K562 (cell line): ENCODE measurements around the gene LMBR1L. TPM values are rescaled to one million over a fixed set of nuclear protein-coding genes. Genes with fewer than 3 reads are reported as not detected.

Experiments
- AFF4 ChIP-seq: sonication (generic); formaldehyde crosslinking; IDR thresholded peaks from 2 replicates; pipeline ENCODE4 v1.8.0; 2023; ENCODE audit warnings: mild to moderate bottlenecking, missing genetic modification reagents
- EHMT2 ChIP-seq: fragments of 450-650 bp; IDR thresholded peaks from 2 replicates; pipeline ENCODE4 v1.6.1; 2018; ENCODE audit warnings: antibody characterized with exemption
- NCOA2 ChIP-seq, 2 experiments: fragments of 450-650 bp; IDR thresholded peaks; 2 replicates each; pipeline ENCODE4 v1.6.1; 2018; ENCODE audit warnings: mild to moderate bottlenecking in 2 of 2, moderate library complexity in 1 of 2; ENCODE audit not compliant: partially characterized antibody in 2 of 2
- SFPQ ChIP-seq: fragments of 200-400 bp; formaldehyde crosslinking; IDR thresholded peaks from 2 replicates; pipeline ENCODE4 v1.6.1; 2017; ENCODE audit warnings: mild to moderate bottlenecking, low read depth, low read length, moderate library complexity
- SMARCC2 ChIP-seq: fragments of 450-650 bp; IDR thresholded peaks from 2 replicates; pipeline ENCODE4 v1.6.1; 2017; ENCODE audit warnings: antibody characterized with exemption, moderate library complexity, mild to moderate bottlenecking, low read depth
- SMC3 ChIP-seq: conservative IDR thresholded peaks from 2 replicates; pipeline ENCODE4 v1.6.1; 2011; ENCODE audit warnings: low read depth, low read length, improper control_type of control experiment; ENCODE audit not compliant: insufficient read depth
- SRSF7 ChIP-seq: fragments of 200-400 bp; formaldehyde crosslinking; optimal IDR thresholded peaks from 2 replicates; pipeline ENCODE3; 2017; ENCODE audit warnings: mild to moderate bottlenecking, low read depth, low read length
- SRSF9 ChIP-seq: fragments of 200-400 bp; formaldehyde crosslinking; IDR thresholded peaks from 2 replicates; pipeline ENCODE4 v1.6.1; 2017; ENCODE audit warnings: low read depth, low read length, borderline replicate concordance
- TRIM25 ChIP-seq: fragments of 450-650 bp; IDR thresholded peaks from 2 replicates; pipeline ENCODE4 v1.7.0; 2016; ENCODE audit warnings: borderline replicate concordance
- ZBTB2 ChIP-seq: fragments of 450-650 bp; IDR thresholded peaks from 2 replicates; pipeline ENCODE4 v1.6.1; 2016; ENCODE audit warnings: antibody characterized with exemption
- ZBTB33 ChIP-seq: sonication (generic); formaldehyde crosslinking; IDR thresholded peaks from 2 replicates; pipeline ENCODE4 v1.8.1; 2023; ENCODE audit warnings: mild to moderate bottlenecking, missing genetic modification reagents
- ZNF551 ChIP-seq: fragments of 250-450 bp; sonication (Bioruptor Pico); IDR thresholded peaks from 2 replicates; pipeline ENCODE4 v1.5.0; 2021; ENCODE audit warnings: mild to moderate bottlenecking, moderate library complexity
- ZNF696 ChIP-seq: fragments of 250-450 bp; sonication (Bioruptor Pico); conservative IDR thresholded peaks from 2 replicates; pipeline ENCODE4 v1.4.0; 2020; ENCODE audit warnings: mild to moderate bottlenecking, moderate library complexity
- ZNF76 ChIP-seq: fragments of 250-450 bp; sonication (Bioruptor Pico); IDR thresholded peaks from 2 replicates; pipeline ENCODE4 v1.4.0; 2020; ENCODE audit warnings: mild to moderate bottlenecking, moderate library complexity, borderline replicate concordance
- polyA plus RNA-seq, 8 experiments: library from polyadenylated mRNA; depleted of rRNA in 4 of 8; stranded (reverse) in 5 of 8; unstranded in 3 of 8; fragments of >200 nt; fragmentation: Nextera tagmentation in 2 of 8; fragmentation: Illumina TruSeq in 1 of 8; extraction: Ambion mirVana in 2 of 8; extraction: Trizol in 1 of 8; gene quantifications; 2 replicates each; pipeline versions ENCODE4 v1.2.1 to v1.2.3, GENCODE V29; 2011 to 2014; ENCODE audit warnings: inconsistent platforms in 1 of 8, missing spikeins in 1 of 8
- total RNA-seq, 7 experiments: library from RNA; depleted of rRNA in 6 of 7; stranded (reverse); fragments of >200 nt in 6 of 7; fragmentation: Illumina TruSeq in 2 of 7; extraction: Trizol in 2 of 7; gene quantifications; 2 replicates each; pipeline versions ENCODE4 v1.2.1 to v1.2.3, GENCODE V29; 2011 to 2021; ENCODE audit warnings: low replicate concordance in 1 of 7

Gene LMBR1L
- total and polyA plus RNA-seq, 9 of the 15 experiments (the other 6 are each of a cell fraction or from before 2014, with no cell fraction given): 2.5 to 57.0 (median 31.1) TPM

GRCh38 chr12:49089821-49090773 is 20.6 kb downstream of the LMBR1L start (continued):
- no peak for TF ChIP-seq TRIM25
- no peak for TF ChIP-seq SFPQ
- peak; percentile 76; the same call in 1 of the 2 replicates for TF ChIP-seq ZBTB2
- no peak; the same call in 1 of the 2 replicates for TF ChIP-seq EHMT2
- TF ChIP-seq ZBTB33 (CRISPR knock-in tag): 0 out of 2 replicates have a peak, but pooled peaks have one; percentile 33
- no peak for TF ChIP-seq ZNF551 (CRISPR knock-in tag)
- TF ChIP-seq SMARCC2: no peak
- no peak for TF ChIP-seq SMC3
- no peak for TF ChIP-seq NCOA2 (IDR thresholded peaks at IDR 0.05; ENCODE audit: partially characterized antibody in 2 of 2)
- TF ChIP-seq AFF4 (CRISPR knock-in tag): no peak
- TF ChIP-seq ZNF76 (CRISPR knock-in tag): no peak; the same call in 1 of the 2 replicates
- no peak for TF ChIP-seq SRSF9
- TF ChIP-seq SRSF7: no peak
- TF ChIP-seq ZNF696 (CRISPR knock-in tag): no peak
